ENCODE data around the gene RRP7A.
A peak's percentile ranks its signal among the peaks of the same experiment; 100 is the strongest.
"Not testable (repeated sequence)": the region's sequence is repeated elsewhere in the genome, so short reads cannot be mapped to it uniquely, and the experiment has no call there.

The RRP7A gene, protein sequence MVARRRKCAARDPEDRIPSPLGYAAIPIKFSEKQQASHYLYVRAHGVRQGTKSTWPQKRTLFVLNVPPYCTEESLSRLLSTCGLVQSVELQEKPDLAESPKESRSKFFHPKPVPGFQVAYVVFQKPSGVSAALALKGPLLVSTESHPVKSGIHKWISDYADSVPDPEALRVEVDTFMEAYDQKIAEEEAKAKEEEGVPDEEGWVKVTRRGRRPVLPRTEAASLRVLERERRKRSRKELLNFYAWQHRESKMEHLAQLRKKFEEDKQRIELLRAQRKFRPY

DNA sequence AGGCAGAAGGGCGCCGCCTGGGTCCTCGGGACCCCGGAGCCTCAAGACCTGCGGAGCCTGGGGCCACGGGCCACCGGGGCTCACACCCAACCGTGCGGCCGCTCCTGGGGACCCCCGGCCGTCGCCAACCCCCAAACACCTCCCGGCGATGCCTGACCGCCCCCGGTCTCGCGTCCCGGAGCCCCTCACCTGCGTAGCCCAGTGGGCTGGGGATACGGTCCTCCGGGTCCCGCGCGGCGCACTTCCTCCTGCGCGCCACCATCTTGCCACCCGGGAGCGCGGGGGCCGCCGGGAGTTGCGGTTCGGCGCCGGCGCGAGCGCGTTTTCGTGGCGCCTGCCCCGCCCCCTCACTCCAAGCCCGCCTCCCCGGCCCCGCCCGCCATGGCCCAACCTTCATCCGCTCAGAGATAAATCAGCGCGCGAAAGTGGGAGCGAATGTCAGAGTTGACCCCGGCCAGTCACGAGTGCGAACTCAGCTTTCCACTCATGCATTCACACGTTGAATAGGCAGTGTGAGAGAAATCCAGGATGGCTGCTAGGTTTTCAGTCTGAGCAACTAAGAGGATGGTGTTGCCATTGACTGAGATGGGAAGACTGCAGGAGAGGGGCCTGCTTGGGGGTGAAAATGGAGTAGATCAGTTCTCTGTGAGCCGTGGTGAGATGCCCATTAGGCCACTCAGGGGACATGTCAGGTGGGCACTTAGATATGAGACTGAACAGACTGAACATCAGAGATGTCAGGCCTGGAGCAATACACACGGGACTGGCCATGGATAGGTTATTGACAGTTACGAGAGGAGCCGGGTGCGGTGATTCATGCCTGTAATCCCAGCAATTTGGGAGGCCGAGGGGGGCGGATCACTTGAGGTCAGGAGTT lies at the start of gene RRP7A:
TSS of gene RRP7A (minus strand) at position 272 of the 877 bp plus-strand sequence. CDS start at position 262, 10 bp downstream.
- peak; percentile 31 to 60 for DNase-seq

DNA sequence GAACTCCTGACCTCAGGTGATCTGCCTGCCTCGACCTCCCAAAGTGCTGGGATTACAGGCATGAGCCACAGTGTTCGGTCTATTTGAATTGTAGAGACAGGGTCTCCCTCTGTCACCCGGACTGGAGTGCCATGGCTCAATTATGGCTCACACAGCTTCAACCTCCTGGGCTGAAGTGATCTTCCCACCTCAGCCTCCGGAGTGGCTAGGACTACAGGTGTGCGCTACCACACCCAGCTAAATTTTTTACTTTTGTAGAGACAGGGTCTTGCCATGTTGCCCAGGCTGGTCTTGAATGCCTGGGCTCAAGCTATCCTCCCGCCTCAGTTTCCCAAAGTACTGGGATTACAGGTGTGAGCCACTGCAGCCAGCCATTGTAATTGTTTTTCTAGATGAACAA lies 48.4 kb upstream of the RRP7A start:
- not testable (repeated sequence) for DNase-seq

DNA sequence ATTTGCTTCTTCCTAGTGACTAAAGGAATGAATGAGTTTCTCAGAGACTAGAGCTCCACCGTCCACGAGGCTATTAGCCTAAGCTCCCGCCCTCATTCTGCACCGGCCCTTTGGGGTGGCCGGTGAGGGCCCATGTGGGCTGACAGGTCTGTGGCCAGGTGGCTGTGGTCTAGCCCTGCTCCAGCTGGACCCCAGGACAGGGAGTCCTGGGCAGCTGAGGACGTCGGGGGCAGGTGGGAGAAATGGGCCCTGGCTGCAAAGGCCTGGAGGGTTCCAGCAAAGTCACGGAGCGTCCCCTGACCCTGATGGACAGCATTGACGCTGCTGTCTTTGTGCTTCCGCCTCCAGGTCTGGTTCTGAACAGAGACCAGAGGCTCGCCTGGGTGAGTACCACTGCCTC lies 46.4 kb upstream of the RRP7A start:
- no peak for DNase-seq

DNA sequence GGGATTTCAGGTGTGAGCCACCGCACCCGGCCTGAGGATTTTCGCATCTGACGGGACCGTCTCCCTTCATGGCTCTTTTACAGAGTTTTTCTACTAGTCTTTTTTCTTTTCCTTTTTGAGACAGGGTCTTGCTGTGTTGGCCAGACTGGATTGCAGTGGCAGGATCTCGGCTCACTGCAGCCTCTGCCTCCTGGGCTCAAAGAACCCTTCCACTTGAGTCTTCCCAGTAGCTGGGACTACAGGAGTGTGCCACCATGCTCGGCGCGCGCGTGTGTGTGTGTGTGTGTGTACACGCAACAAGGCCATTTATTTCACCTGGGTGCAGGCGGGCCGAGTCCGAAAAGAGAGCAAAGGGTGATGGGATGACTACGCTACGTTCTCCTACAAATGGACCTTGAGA lies 45.1 kb upstream of the RRP7A start:
- no peak for DNase-seq

DNA sequence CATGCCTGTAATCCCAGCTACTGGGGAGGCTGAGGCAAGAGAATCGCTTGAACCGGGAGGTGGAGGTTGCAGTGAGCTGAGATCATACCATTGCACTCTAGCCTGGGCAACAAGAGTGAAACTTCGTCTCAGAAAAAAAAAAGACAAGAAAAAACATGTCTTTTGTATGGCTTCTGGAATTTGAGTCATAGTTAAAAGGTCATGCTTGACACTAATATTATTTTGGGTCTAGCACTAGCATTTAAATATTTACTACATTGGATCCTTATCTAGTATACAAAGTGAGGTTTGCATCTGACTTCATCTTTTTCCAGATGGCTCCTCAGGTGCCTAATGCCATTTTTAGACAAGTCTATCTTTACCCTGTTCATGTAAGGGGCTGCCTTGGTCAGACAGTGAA lies 44.3 kb upstream of the RRP7A start:
- DNase-seq: not testable (repeated sequence)

DNA sequence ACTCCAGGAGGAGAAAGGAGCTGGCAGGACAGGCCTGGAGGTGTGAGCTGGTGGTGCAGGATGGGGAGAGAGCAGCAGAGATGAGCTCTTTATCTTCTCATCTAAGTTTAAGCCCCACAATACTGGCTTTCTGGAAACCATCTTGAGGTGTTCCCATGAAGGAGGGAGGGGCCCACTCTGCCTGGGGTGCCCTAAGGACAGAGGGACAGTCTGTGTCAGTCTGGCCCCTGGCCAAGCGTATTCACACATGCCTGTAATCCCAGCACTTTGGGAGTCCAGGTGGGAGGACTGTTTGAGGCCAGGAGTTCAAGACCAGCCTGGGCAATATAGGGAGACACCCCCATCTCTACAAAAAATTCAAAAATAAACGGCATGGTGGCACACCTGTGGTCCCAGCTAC lies 43.1 kb upstream of the RRP7A start:
- no peak for DNase-seq

DNA sequence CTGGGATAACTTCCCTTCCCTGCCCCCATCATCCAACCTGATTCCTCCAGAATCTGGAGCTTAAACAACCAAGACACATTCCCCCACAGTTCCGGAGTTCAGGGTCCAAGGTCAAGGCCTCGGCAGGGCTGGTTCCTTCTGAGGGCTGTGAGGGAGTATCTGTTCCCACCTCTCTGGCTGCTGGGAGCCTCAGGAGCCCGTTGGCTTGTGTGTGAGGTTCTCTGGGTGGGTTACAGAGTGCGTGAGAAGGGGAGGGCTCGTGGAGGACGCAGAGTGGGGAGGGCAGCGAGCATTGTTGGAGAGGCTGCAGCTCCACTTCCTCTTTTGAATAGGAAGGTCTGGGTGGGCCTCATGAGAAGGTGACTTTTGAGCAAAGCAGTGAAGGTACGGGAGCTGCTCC lies 42.7 kb upstream of the RRP7A start:
- DNase-seq: no peak

DNA sequence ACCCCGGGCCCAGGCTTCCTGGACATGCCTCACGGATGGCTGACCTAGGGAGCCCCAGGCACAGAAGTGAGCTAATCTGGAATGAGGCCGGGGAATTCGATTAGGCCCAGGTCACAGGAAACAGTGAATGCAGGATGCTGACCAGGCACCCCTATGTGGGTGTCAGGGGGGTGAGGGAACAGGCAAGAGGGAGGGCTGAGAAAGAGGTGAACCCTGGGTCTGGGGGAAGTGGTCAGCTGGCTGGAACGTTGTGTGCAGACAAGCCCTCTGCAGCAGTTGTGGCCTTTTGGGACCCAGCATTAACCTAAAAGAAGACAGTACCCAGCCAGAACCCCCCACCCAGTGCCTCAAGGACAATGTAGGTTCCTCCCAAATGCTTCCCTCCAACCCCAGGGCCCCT lies 42.3 kb upstream of the RRP7A start:
- DNase-seq: no peak

DNA sequence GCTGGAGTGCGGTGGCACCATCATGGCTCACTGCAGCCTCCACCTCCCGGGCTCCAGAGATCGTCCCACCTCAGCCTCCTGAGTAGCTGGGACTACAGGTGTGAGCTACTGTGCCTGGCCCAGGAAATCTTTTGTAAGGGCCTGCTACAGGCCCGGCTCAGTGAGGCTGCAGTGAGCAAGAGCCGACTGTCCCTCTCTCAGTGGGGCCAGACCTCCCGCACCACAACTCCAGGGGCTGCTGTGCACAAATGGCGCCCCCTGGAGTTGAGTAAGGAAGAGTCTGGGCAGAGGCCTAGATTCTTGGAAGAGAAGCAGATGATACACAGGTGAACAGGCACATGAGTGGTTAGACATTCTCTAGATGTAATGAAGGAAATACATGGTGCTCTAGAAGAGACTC lies 41.2 kb upstream of the RRP7A start:
- DNase-seq: no peak

DNA sequence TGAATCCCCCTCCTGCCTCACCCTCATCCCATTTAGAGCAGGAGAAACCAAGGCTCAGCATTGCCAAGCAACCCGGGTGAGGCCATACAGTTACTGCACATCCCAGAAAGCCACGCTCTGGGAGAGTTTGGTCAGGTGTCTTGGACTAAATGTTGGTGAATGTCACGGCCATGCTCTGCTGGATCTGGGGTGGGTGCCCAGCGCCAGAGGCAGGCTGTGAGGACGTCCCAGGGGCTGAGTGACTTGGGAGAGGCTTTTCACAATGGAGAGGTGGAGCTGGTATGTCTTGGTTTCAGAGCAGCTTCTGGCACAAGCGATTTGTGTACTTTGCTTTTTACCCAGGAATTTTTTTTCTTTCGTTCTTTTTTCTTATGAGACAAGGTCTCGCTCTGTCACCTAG lies 40.8 kb upstream of the RRP7A start:
- DNase-seq: no peak

DNA sequence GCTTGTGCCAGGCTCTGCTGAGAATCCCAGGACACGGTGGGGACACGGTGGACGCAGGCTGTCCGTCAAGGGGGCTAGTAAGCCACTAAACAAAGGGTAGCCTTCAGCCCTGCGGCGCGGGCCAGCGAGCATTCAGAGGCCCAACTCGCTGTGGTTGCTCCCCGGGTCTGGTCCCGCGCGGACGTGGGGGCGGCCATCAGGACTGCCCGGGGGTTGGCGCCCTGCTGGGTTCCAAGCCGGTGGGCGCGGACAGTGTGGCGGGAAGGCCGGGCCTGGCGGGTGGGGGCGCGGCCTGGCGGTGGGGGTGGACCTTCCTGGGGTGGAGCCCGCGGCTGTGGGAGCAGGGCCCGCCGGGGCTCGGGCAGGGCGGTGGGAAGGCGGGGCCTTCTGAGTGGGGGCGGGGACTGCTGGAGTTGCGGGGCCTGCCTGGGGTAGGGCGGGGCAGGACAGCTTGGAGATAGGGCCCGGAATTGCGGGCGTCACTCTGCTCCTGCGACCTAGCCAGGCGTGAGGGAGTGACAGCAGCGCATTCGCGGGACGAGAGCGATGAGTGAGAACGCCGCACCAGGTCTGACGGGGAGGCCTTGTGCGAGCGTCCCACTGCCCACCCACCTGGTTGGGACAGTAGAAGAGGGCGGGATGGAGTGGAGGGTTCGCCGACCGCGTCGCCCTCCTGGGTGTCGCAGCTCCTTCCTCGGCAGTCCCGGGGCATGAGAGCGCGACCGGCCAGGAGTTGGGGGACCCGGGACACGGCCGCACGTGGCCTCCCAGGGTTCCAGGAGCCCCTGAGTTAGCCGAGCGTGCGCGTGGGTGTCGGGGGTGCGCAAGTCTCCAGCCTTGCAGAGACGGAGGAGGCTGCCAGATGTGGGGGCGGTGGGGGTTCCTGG lies 34.1 kb upstream of the RRP7A start, which contains the start of gene SERHL2:
TSS of gene SERHL2 (plus strand) at position 482 of the 887 bp plus-strand sequence. CDS start at position 547, 65 bp downstream.
- DNase-seq: peak; percentile 25 to 49

DNA sequence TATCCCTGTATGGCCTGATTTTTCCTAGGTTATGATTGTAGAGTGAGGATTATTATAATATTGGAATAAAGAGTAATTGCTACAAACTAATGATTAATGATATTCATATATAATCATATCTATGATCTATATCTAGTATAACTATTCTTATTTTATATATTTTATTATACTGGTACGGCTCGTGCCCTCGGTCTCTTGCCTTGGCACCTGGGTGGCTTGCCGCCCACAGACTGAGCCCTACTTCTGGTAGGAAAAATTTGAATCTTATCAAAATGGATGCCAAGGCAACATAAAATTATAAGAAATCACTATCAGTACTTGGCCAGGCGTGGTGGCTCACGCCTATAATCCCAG lies 32.7 kb upstream of the RRP7A start:
- DNase-seq: not testable (repeated sequence)

DNA sequence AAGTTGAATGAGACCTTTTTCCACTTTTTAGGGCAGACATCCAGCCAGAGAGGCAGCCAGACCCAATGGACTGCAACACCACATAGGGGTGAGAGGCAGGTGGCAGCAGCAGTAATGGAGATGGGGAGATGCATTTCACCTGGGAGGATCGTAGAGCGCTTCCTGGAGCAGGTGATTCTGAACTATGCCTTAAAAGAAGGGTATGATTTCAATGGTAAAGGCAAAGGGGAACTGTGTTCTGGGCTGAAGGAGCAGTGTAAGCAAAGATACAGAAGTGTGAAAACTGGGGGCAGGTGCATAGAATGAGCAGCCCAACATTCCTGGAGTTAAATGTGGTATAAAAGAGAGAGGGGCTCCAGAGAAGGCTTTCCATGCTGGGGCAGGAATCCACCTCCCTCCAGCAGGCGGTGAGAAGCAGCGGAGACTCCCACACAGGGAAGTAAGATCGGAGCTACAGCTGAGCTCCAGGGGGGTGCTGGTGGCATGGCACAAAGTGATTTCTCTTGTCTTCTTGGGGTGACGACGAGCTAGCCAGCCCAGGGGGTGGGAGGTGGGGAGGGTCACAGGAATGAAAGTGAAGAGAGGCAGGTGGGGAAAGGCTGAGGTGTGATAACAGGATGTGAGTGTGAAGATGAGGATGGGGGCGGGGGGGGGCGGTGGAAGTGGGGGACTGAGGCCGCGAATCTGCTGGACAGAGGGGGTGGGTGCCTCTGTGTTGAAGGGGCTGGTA lies 29.9 kb upstream of the RRP7A start:
- DNase-seq: no peak

DNA sequence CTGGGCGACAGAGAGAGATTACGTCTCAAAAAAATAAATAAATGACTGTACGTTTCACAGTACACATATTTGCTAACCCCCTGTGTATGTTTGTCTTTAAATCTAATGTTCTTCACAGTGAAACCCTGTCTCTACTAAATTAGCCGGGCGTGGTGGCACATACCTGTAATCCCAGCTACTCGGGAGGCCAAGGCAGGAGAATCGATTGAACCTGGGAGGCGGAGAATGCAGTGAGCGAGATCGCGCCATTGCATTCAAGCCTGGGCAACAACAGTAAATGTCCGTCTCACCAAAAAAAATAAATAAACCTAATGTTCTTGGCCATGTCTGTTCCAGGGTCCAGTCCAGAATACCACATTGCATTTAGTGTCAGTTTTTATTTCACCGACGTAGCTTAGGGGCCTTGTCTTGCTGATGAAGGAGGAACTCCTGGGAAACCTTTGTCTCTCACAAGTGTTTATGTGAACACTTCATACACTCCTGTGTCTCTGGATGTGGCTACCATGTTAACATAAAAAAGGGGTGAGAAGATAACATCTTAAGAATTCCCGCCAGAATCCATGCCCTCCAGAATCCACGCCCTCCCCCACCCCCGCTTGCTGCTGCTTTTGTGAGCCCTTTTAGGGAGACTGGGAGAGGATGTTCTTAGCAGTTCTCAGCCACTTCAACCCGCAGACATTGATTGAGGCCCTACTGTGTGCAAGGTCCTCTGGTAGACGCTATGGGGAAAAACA lies 29.2 kb upstream of the RRP7A start:
- no peak for DNase-seq

DNA sequence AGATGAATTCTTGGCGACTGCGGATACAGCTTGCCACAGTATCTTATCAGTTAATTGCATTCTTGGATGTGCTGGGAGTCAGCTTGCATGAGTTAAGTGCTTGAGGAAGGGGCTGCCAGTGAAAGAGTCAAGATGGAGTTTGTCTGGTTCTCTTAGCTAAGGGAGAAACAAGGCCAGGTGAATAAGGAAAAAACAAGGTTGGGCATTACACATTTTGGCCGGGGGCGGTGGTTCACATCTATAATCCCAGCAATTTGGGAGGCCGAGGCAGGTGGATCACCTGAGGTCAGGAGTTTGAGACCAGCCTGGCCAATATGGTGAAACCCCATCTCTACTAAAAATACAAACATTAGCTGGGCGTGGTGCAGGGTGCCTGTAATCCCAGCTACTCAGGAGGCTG lies 28.5 kb upstream of the RRP7A start:
- DNase-seq: not testable (repeated sequence)

DNA sequence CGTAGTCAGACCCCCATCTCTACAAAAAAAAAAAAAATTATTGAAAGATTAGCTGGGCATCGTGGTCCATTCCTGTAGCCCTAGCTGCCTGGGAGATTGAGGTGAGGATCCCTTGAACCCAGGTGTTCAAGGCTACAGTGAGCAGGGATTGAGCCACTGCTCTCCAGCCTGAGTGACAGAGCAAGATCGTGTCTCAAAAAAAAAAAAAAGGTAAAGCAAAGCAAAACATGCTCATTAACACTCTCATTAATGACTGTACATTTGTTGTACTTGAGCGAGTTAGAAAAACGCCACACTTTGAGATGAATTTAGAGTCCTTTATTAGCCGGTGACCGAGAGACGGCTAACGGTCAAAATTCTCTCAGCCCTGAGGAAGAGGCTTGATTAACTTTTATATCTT lies 28.0 kb upstream of the RRP7A start:
- DNase-seq: no peak

DNA sequence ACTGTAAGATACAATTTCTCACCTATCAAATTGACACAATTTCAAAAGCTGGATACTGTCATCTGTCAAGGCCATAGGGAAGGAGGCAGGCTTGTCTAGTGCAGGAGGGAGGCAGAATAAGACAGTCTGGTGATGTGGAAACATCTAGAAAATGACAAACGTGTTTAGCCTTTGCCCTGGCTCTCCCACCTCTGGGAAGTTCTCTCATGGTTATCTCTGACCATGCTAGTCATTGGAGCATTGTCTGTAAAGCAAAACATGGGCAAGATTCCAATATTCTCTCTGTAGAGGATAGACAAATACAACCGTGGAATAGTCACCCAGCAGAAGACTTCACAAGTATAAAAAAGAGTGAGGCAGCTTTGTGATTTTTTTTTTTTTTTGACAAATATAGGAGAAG lies 25.1 kb upstream of the RRP7A start:
- no peak for DNase-seq

DNA sequence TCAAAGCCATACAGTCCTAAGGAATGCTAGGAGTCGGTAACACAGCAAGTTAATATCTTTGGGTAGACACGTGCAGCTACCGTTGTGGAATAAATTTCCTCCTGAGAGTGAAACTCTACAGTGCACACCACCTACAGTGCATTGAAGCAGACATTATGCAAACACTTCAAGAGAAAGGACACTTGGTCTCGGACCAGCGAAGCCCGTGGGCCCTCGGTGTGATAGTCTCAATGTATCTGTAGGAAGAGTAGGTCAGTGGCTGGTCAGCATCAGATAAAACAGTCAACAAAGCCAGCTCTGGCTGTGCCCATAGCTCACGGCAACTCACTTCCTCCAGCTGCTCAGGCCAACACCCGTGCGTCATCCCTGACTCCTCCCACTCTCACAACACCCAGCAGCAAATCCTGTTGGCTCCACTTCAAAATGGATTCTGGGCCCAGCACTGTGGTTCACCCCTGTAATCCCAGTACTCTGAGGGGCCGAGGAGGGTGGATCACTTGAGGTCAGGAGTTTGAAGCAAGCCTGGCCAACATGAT lies 19.7 kb upstream of the RRP7A start:
- not testable (repeated sequence) for DNase-seq

DNA sequence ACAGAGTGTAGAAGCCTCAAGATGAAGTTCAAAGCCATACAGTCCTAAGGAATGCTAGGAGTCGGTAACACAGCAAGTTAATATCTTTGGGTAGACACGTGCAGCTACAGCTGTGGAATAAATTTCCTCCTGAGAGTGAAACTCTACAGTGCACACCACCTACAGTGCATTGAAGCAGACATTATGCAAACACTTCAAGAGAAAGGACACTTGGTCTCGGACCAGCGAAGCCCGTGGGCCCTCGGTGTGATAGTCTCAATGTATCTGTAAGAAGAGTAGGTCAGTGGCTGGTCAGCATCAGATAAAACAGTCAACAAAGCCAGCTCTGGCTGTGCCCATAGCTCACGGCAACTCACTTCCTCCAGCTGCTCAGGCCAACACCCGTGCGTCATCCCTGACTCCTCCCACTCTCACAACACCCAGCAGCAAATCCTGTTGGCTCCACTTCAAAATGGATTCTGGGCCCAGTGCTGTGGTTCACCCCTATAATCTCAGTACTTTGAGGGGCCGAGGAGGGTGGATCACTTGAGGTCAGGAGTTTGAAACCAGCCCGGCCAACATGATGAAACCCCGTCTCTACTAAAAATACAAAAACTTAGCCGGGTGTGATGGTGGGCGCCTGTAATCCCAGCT lies 17.7 kb upstream of the RRP7A start:
- DNase-seq: not testable (repeated sequence)

DNA sequence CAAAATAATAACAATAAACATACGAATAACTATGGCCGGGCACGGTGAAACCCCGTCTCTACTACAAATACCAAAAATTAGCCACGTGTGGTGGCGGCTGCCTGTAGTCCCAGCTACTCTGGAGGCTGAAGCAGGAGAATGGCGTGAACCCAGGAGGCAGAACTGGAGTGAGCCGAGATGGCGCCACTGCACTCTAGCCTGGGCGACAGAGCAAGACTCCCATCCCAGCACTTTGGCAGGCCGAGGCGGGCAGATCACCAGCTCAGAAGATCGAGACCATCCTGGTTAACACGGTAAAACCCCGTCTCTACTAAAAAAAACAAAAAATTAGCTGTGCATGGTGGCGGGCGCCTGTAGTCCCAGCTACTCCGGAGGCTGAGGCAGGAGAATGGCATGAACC lies 17.0 kb upstream of the RRP7A start:
- DNase-seq: not testable (repeated sequence)

DNA sequence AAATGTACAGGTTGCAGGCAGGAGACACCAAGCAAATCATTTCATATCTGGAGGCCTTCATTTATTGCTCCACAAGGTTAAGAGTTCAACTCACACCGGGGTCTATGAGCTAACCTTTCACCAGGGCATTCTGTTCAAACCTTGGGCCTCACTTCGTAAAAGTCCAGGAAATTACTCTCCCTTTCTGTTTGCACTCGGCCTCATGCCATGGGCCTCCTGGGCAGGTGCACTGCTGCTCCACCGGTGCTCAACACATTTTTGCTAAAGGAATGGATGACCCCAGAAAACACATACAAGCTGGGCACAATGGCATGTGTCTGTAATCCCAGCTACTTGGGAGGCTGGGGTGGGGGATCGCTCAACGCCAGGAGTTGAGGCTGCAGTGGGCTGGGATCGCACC lies 16.6 kb upstream of the RRP7A start:
- DNase-seq: no peak
